WTC11 (cell line): ENCODE results near the gene AGO4. TPM values are rescaled to one million over a fixed set of nuclear protein-coding genes. Genes with fewer than 3 reads are reported as not detected.

Experiments
- ATAC-seq: fragments of 200-7000 bp; cut with Tn5 transposase; 2 replicates; pipeline ENCODE4 v1.10.0; 2021; ENCODE audit warnings: mild to moderate bottlenecking, moderate library complexity
- CTCF ChIA-PET: fragments of 300-600 bp; sonication (Branson Sonifier 250); formaldehyde crosslinking; loops from one replicate; lab custom pipeline; 2021; ENCODE audit warnings: antibody characterized with exemption; lab: Charles Lee
- POLR2A ChIA-PET: fragments of 350-600 bp; sonication (Branson Sonifier 250); formaldehyde crosslinking; loops from one replicate; lab custom pipeline; 2021; ENCODE audit warnings: antibody characterized with exemption; lab: Charles Lee
- DNase-seq: peaks from one replicate; pipeline ENCODE4 v3.0.0; 2021; ENCODE audit warnings: low spot score
- H3K27ac Mint-ChIP-seq: 2 replicates; pipeline ENCODE4 v1.8.0; 2021; ENCODE audit warnings: mixed read lengths
- H3K27me3 Mint-ChIP-seq: 2 replicates; pipeline ENCODE4 v1.8.0; 2021; ENCODE audit warnings: low read depth, mild to moderate bottlenecking, moderate library complexity, mixed read lengths
- H3K36me3 Mint-ChIP-seq: 2 replicates; pipeline ENCODE4 v1.8.0; 2021; ENCODE audit warnings: mixed read lengths
- H3K4me1 Mint-ChIP-seq: 2 replicates; pipeline ENCODE4 v1.8.0; 2022; ENCODE audit warnings: mixed read lengths
- H3K4me3 Mint-ChIP-seq: 2 replicates; pipeline ENCODE4 v1.8.0; 2021; ENCODE audit warnings: mild to moderate bottlenecking, moderate library complexity, mixed read lengths
- H3K9me3 Mint-ChIP-seq: 2 replicates; pipeline ENCODE4 v1.8.0; 2021; ENCODE audit warnings: mixed read lengths
- AR ChIP-seq: fragments of 250-450 bp; sonication (Bioruptor Pico); IDR thresholded peaks from 2 replicates; pipeline ENCODE4 v1.9.0; 2021; ENCODE audit warnings: mild to moderate bottlenecking
- ATF1 ChIP-seq: sonication (generic); formaldehyde crosslinking; IDR thresholded peaks from 2 replicates; pipeline ENCODE4 v1.8.1; 2023; ENCODE audit warnings: mild to moderate bottlenecking, moderate library complexity, missing genetic modification reagents
- CREB1 ChIP-seq: sonication (generic); formaldehyde crosslinking; IDR thresholded peaks from 2 replicates; pipeline ENCODE4 v1.8.0; 2023; ENCODE audit warnings: mild to moderate bottlenecking, missing genetic modification reagents
- FOXP1 ChIP-seq: sonication (generic); formaldehyde crosslinking; IDR thresholded peaks from 2 replicates; pipeline ENCODE4 v1.8.0; 2022; ENCODE audit warnings: missing genetic modification reagents, mild to moderate bottlenecking, moderate library complexity, borderline replicate concordance
- IRF1 ChIP-seq: sonication (generic); formaldehyde crosslinking; IDR thresholded peaks from 2 replicates; pipeline ENCODE4 v1.8.0; 2023; ENCODE audit warnings: missing genetic modification reagents
- MAX ChIP-seq: sonication (generic); formaldehyde crosslinking; IDR thresholded peaks from 2 replicates; pipeline ENCODE4 v1.8.0; 2022; ENCODE audit warnings: mild to moderate bottlenecking, missing genetic modification reagents
- MYBL2 ChIP-seq: sonication (generic); formaldehyde crosslinking; IDR thresholded peaks from 2 replicates; pipeline ENCODE4 v1.8.1; 2023; ENCODE audit warnings: mild to moderate bottlenecking, moderate library complexity, missing genetic modification reagents
- NFE2L1 ChIP-seq: sonication (generic); formaldehyde crosslinking; IDR thresholded peaks from 2 replicates; pipeline ENCODE4 v1.8.1; 2023; ENCODE audit warnings: missing genetic modification reagents
- NR1H2 ChIP-seq: sonication (generic); formaldehyde crosslinking; IDR thresholded peaks from 2 replicates; pipeline ENCODE4 v1.9.0; 2021; ENCODE audit warnings: mild to moderate bottlenecking, moderate library complexity, missing genetic modification reagents
- OVOL2 ChIP-seq: fragments of 250-450 bp; sonication (Bioruptor Pico); IDR thresholded peaks from 2 replicates; pipeline ENCODE4 v1.9.0; 2021; ENCODE audit warnings: mild to moderate bottlenecking, borderline replicate concordance
- PRDM15 ChIP-seq: sonication (generic); formaldehyde crosslinking; IDR thresholded peaks from 2 replicates; pipeline ENCODE4 v1.8.0; 2022; ENCODE audit warnings: missing genetic modification reagents
- TP53 ChIP-seq: sonication (generic); formaldehyde crosslinking; IDR thresholded peaks from 2 replicates; pipeline ENCODE4 v1.8.1; 2023; ENCODE audit warnings: mild to moderate bottlenecking, missing genetic modification reagents
- ZNF263 ChIP-seq: sonication (generic); formaldehyde crosslinking; IDR thresholded peaks from 2 replicates; pipeline ENCODE4 v1.8.1; 2022; ENCODE audit warnings: low read depth, mild to moderate bottlenecking, moderate library complexity, missing genetic modification reagents
- ZNF317 ChIP-seq: sonication (generic); formaldehyde crosslinking; IDR thresholded peaks from 2 replicates; pipeline ENCODE4 v1.8.1; 2023; ENCODE audit warnings: low read depth, mild to moderate bottlenecking, moderate library complexity, missing genetic modification reagents, borderline replicate concordance
- ZNF532 ChIP-seq: fragments of 250-450 bp; sonication (Bioruptor Pico); IDR thresholded peaks from 2 replicates; pipeline ENCODE4 v1.9.0; 2021; ENCODE audit warnings: mild to moderate bottlenecking, borderline replicate concordance
- total RNA-seq: library from RNA; stranded (reverse); gene quantifications from 3 replicates; pipeline ENCODE4 v1.2.3, GENCODE V29; 2021

Gene AGO4
- total RNA-seq, 1 experiment from 2014 or later, result 8.7 TPM

- no peak for TF ChIP-seq ZNF263 (CRISPR knock-in tag)
- TF ChIP-seq, all 79 proteins: peak for 0
Observed at GRCh38 chr1:35835398-35835797, 27.6 kb downstream of the AGO4 start (continued).

- Mint-ChIP-seq H3K4me3 (no peak overlapping the region), H3K36me3 (peaks cover 43% of the 10 kb centered on the region), H3K27me3 (no peaks in the 10 kb centered on the region), H3K4me1 (peaks cover 3% of the 10 kb centered on the region; the same call in 1 of the 2 replicates), H3K27ac (no peak overlapping the region), H3K9me3 (peaks cover 11% of the 10 kb centered on the region; the same call in 1 of the 2 replicates)
- POLR2A ChIA-PET, result no interaction called here
- DNase-seq (no peak), ATAC-seq (no peak)
- no peak for TF ChIP-seq MYBL2 (CRISPR knock-in tag)
- CTCF ChIA-PET, result no interaction called here
Observed at GRCh38 chr1:35836734-35837133, 28.9 kb downstream of the AGO4 start.

- Mint-ChIP-seq H3K4me3 (no peak overlapping the region), H3K36me3 (peaks cover 41% of the 10 kb centered on the region), H3K4me1 (peaks cover 3% of the 10 kb centered on the region; the same call in 1 of the 2 replicates), H3K27ac (no peak overlapping the region), H3K27me3 (no peaks in the 10 kb centered on the region), H3K9me3 (peaks cover 11% of the 10 kb centered on the region; the same call in 1 of the 2 replicates)
- no peak for DNase-seq
- ATAC-seq, result no peak
- POLR2A ChIA-PET, result no interaction called here
- TF ChIP-seq PRDM15 (CRISPR knock-in tag) (no peak), MAX (CRISPR knock-in tag) (no peak), ZNF317 (CRISPR knock-in tag) (no peak), NFE2L1 (CRISPR knock-in tag) (no peak), TP53 (CRISPR knock-in tag) (no peak), IRF1 (CRISPR knock-in tag) (no peak), NR1H2 (CRISPR knock-in tag) (no peak), ZNF532 (CRISPR knock-in tag) (no peak), AR (no peak), ATF1 (CRISPR knock-in tag) (no peak), FOXP1 (CRISPR knock-in tag) (no peak), CREB1 (no peak), OVOL2 (CRISPR knock-in tag) (no peak)
- TF ChIP-seq, all 79 proteins: peak for 0
- CTCF ChIA-PET, result no interaction called here
Observed at GRCh38 chr1:35838693-35839245, 31.0 kb downstream of the AGO4 start.
